IMR-90 (cell line): ENCODE measurements around the gene PRKD1.

Experiments used
- CEBPB ChIP-seq: IDR thresholded peaks from 2 replicates; pipeline ENCODE4 v1.6.1; 2012; ENCODE audit warnings: low read depth, low read length, improper control_type of control experiment
- CHD1 ChIP-seq: IDR thresholded peaks from 2 replicates; pipeline ENCODE4 v1.6.1; 2012; ENCODE audit warnings: low read depth, low read length, improper control_type of control experiment
- CTCF ChIP-seq: conservative IDR thresholded peaks from 2 replicates; pipeline ENCODE4 v1.5.1; 2012; ENCODE audit warnings: mild to moderate bottlenecking, low read depth, low read length, improper control_type of control experiment
- ELK1 ChIP-seq: fragments of 150-350 bp; IDR thresholded peaks from 2 replicates; pipeline ENCODE4 v1.6.1; 2016; ENCODE audit warnings: low read depth, mild to moderate bottlenecking, low read length, moderate library complexity, borderline replicate concordance
- MAFK ChIP-seq: IDR thresholded peaks from 2 replicates; pipeline ENCODE4 v1.6.1; 2012; ENCODE audit warnings: low read depth, low read length, improper control_type of control experiment
- NFE2L2 ChIP-seq: fragments of 150-350 bp; IDR thresholded peaks from 2 replicates; pipeline ENCODE4 v1.6.1; 2016; ENCODE audit warnings: low read depth, mild to moderate bottlenecking, low read length
- POLR2A ChIP-seq: IDR thresholded peaks from 2 replicates; pipeline ENCODE4 v1.6.1; 2012; ENCODE audit warnings: mild to moderate bottlenecking, low read depth, low read length
- RAD21 ChIP-seq: IDR thresholded peaks from 2 replicates; pipeline ENCODE4 v1.6.1; 2012; ENCODE audit warnings: low read length, improper control_type of control experiment
- SMC3 ChIP-seq: fragments of 150-350 bp; IDR thresholded peaks from 2 replicates; pipeline ENCODE4 v1.6.1; 2016; ENCODE audit warnings: low read depth, mild to moderate bottlenecking, antibody characterized with exemption, low read length, moderate library complexity

GRCh38 chr14:29815016-29815674, 112.5 kb downstream of the PRKD1 start:
- TF ChIP-seq CTCF = no peak
- TF ChIP-seq NFE2L2 = no peak
- TF ChIP-seq MAFK = no peak
- TF ChIP-seq CEBPB = no peak
- no peak for TF ChIP-seq POLR2A
- TF ChIP-seq SMC3 = no peak
- no peak for TF ChIP-seq RAD21
- no peak for TF ChIP-seq CHD1
- TF ChIP-seq ELK1 = no peak
